Spinal cord (tissue), 10 donors: ENCODE data around the gene PHF20. TPM values are rescaled to one million over a fixed set of nuclear protein-coding genes. Genes with fewer than 3 reads are reported as not detected.
"Not testable (repeated sequence)": the region's sequence is repeated elsewhere in the genome, so short reads cannot be mapped to it uniquely, and the experiment has no call there.

Experiments used
- DNase-seq, 6 donors: peaks; one replicate each; pipeline versions ENCODE4 v3.0.0 to v3.0.0-alpha.2; 2013 to 2015; ENCODE audit warnings: low spot score in 6 of 6, low read depth in 4 of 6
- H3K27ac ChIP-seq: one replicate; pipeline ENCODE4 v1.5.1; 2013; ENCODE audit warnings: low read depth, low read length, control low read depth
- H3K27me3 ChIP-seq: one replicate; pipeline ENCODE4 v1.6.1; 2013; ENCODE audit warnings: low read length; ENCODE audit not compliant: control insufficient read depth, insufficient read depth
- H3K36me3 ChIP-seq: one replicate; pipeline ENCODE4 v1.6.1; 2013; ENCODE audit warnings: low read length; ENCODE audit not compliant: control insufficient read depth, insufficient read depth
- H3K4me1 ChIP-seq: one replicate; pipeline ENCODE4 v1.6.1; 2013; ENCODE audit warnings: low read length; ENCODE audit not compliant: control insufficient read depth, insufficient read depth
- H3K4me3 ChIP-seq: one replicate; pipeline ENCODE4 v1.5.1; 2013; ENCODE audit warnings: low read depth, low read length, control low read depth
- H3K9me3 ChIP-seq: one replicate; pipeline ENCODE4 v1.6.1; 2013; ENCODE audit warnings: low read length; ENCODE audit not compliant: control insufficient read depth, insufficient read depth
- WGBS: methylation state at CpG from one replicate; pipeline ENCODE4 v1.1.5; 2013; ENCODE audit warnings: missing lambda C conversion rate; ENCODE audit not compliant: insufficient coverage; 5-methylcytosine and 5-hydroxymethylcytosine counted together
- polyA plus RNA-seq, 2 donors: library from polyadenylated mRNA; unstranded; fragments of 120-200 nt; gene quantifications; one replicate each; pipeline ENCODE4 v1.2.1, GENCODE V29; 2013; ENCODE audit not compliant: insufficient read length in 2 of 2
- total RNA-seq, 2 donors: library from RNA; depleted of rRNA in 1 of 2; stranded (reverse); fragments of 120-200 nt in 1 of 2; fragments of >200 nt in 1 of 2; gene quantifications; one replicate each; pipeline versions ENCODE4 v1.2.3 to v1.2.4, GENCODE V29; 2013 to 2014
- donor health status: healthy.

The PHF20 gene
- total and polyA plus RNA-seq, 4 donors, result 31.0 to 38.7 (median 33.4) TPM

DNA sequence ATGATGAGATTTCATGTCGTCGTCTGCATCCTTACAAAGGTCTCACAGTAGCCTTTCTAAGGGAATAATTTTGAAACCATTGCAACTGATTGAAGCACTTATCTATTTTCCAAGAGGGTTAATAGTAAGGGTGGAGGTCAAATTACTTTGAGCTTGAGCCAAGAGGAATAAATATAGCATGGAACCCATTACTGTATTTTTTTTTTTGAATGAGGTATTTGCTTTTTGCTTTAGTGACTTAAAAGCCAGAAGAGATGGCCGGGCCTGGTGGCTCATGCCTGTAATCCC, 104.2 kb downstream of the PHF20 start:
- Histone ChIP-seq H3K27me3 (no peaks in the 10 kb centered on the region), H3K36me3 (no peaks in the 10 kb centered on the region), H3K27ac (no peak overlapping the region), H3K9me3 (no peaks in the 10 kb centered on the region), H3K4me3 (no peak overlapping the region), H3K4me1 (no peaks in the 10 kb centered on the region)
- no peak for DNase-seq
- WGBS, result no CpG with 5 or more reads among the region's 3 CpGs

DNA sequence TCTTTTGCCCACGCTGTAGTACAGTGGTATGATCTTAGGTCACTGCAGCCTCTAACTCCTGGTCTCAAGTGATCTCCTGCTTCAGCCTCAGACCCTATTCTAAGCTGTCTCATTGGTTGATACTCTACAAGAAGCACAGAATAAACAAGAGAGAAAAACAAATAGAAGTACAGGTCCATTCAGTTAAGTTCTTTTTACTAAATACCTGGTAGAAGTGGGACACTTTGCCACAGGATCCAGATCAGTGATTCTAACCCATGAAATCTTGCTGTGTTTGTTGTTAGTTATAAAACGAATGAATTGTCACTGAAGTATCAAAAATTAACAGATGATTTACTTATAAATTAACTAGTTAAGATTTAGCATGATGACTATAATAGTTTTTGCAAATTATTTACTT, 105.8 kb downstream of the PHF20 start:
- Histone ChIP-seq H3K9me3 (no peaks in the 10 kb centered on the region), H3K4me1 (no peaks in the 10 kb centered on the region), H3K27me3 (no peaks in the 10 kb centered on the region), H3K36me3 (no peaks in the 10 kb centered on the region), H3K4me3 (no peak overlapping the region), H3K27ac (no peak overlapping the region)
- DNase-seq, result no peak
- WGBS, result no CpG with 5 or more reads among the region's 2 CpGs

DNA sequence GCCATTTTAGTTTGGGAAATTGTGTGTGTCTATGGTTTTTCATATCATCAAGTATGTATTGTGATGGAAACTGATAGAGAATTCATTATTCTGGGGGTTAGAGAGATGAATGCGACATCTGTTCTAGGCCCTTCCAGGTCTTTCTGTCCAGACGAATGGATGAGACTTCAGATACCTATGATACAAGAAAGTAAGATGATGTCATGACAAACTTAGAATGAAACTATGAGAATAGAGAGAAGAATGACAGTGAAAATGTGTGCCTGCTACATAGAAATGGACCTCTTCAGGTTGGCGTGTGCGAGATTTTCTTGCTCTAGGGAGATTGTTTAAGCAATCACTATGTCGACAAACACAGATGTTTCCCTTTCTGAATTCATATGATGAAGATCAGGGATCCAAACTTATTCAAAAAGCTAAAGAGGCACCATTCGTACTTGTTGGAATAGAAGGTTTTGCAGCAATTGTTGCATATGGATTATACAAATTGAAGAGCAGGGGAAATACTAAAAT, 106.4 kb downstream of the PHF20 start:
- H3K36me3 ChIP-seq, result no peaks in the 10 kb centered on the region
- H3K9me3 ChIP-seq, result no peaks in the 10 kb centered on the region
- WGBS, result 70% methylated on average over 2 of the region's 6 CpGs
- H3K27ac ChIP-seq, result no peak overlapping the region
- H3K4me1 ChIP-seq, result no peaks in the 10 kb centered on the region
- no peaks in the 10 kb centered on the region for H3K27me3 ChIP-seq
- no peak overlapping the region for H3K4me3 ChIP-seq
- DNase-seq, result no peak

DNA sequence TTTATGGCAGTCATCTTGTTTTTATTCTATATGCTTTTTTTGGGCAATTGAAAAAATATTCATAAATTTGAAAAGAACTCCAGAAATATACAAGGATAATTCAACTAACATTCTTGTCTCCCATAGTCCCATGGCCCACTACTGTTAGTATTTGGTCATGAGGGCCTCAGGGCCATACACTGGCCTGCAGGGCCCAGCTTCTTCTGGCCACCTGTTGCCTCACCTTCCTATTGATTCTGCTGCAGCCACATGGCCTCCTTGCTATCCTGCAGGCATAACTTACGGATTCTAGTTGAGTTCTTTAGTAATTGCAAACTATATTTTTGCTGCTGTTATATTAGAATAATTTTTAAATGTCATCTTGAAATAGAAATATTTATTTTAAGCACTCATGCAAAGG, 109.9 kb downstream of the PHF20 start:
- H3K4me3 ChIP-seq, result no peak overlapping the region
- DNase-seq, result no peak
- H3K36me3 ChIP-seq, result no peaks in the 10 kb centered on the region
- no peaks in the 10 kb centered on the region for H3K27me3 ChIP-seq
- no peak overlapping the region for H3K27ac ChIP-seq
- no peaks in the 10 kb centered on the region for H3K4me1 ChIP-seq
- no peaks in the 10 kb centered on the region for H3K9me3 ChIP-seq
- WGBS, result no CpG with 5 or more reads among the region's 1 CpG

DNA sequence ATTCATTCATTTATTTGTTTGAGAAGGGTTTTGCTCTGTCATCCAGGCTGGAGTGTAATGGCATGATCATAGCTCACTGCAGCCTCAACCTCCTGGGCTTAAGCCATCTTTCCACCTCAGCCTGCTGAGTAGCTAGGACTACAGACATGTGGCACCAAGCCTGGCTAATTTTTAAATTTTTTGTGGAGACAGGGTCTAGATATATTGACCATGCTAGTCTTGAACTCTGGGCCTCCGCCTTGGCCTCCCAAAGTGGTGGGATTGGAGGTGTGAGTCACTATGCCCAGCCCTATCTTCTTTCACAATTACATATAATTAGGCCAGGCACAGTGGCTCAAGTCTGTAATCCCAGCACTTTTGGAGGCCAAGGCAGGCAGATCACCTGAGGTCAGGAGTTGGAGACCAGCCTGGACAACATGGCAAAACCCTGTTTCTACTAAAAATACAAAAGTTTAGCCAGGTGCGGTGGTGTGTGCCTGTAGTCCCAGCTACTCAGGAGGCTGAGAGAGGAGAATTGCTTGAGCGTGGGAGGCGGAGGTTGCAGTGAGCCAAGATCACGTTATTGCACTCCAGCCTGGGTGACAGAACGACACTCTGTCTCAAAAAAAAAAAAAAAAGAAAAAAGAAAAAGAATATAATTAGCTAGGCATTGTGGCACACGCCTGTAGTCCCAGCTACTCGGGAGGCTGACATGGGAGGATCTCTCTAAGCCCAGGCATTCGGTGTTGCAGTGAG, 110.8 kb downstream of the PHF20 start:
- not testable (repeated sequence) for DNase-seq, H3K4me3 ChIP-seq, H3K9me3 ChIP-seq, H3K36me3 ChIP-seq, H3K27ac ChIP-seq, H3K27me3 ChIP-seq, H3K4me1 ChIP-seq
- no CpG with 5 or more reads among the region's 9 CpGs for WGBS

DNA sequence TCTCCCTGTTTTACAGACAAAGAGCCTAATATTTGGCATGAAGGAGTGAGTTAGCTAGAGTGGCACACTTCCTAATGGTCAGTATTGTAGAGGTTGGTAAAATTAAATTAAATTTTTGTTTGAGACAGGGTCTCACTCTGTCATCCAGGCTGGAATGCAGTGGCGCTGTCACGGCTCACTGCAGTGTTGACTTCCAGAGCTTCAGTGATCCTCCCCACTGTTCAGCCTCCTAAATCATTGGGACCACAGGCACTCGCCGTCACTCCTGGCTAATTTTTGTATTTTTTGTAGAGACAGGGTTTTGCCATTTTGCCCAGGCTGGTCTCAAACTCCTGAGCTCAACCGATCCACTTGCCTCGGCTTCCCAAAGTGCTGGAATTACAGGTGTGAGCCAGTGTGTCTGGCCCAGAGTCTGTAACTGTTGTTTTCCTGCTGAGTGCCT, 111.5 kb downstream of the PHF20 start:
- no peaks in the 10 kb centered on the region for H3K27me3 ChIP-seq
- H3K36me3 ChIP-seq, result no peaks in the 10 kb centered on the region
- H3K4me1 ChIP-seq, result no peaks in the 10 kb centered on the region
- no peaks in the 10 kb centered on the region for H3K9me3 ChIP-seq
- H3K4me3 ChIP-seq, result no peak overlapping the region
- DNase-seq, result no peak
- 72% methylated on average over 4 of the region's 6 CpGs for WGBS
- H3K27ac ChIP-seq, result peak overlapping the region; percentile 13

DNA sequence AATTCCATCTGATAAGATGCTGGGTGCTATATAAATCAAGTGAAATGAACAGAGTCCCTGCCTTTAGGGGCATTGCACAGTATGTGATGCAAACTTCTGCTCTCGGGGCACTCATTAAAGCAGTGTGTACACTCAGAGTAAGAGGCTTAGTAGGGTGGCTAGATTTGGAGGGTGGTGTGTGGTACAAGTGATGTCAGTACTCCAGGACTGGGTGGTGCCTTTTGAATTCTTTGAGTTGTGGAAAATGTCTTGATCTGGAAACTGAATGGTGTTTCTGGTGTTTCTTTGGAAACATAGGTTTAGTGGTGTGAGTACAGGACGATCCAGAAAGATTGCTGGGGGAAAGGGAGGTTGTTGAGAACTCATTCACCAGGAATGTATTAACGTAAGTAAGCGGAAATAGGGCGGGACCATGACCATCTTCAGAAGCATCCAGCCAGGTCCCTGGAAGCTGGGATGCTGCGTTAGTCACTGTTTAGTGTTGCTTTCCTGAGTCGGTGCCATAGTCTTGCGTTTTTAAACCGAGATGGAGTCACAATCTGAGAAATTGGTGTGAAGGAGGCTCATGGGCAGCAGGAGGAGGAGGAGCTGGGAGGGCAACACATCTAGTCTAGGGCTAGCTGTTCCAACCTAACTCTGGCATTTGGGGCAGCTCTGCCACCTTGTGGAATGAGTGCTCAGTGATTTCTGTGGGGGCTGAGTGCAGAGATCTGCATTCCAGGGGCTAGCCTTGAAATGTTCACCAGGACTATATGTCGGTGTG, 112.1 kb downstream of the PHF20 start:
- Histone ChIP-seq H3K27ac (peak overlapping the region; percentile 13), H3K4me1 (no peaks in the 10 kb centered on the region), H3K4me3 (no peak overlapping the region), H3K27me3 (no peaks in the 10 kb centered on the region), H3K9me3 (no peaks in the 10 kb centered on the region), H3K36me3 (no peaks in the 10 kb centered on the region)
- peak; percentile 24 to 87 (median 46) for DNase-seq
- WGBS, result 79% methylated on average over 9 of the region's 10 CpGs

DNA sequence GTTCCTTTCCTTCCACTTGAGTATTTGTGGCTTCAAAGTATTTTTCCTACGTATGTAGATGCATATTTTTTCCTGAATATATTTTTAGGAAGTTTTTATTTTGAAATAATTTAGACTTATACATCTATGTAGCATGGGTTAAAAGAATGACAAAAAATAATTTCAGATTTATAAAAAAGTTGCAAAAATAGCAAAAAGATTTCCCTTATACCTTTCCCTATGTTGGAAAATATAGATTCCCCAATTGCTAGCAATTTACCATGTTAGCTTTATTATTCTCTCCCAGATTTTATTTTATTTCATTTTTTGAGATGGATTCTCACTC, 112.7 kb downstream of the PHF20 start:
- H3K9me3 ChIP-seq, result no peaks in the 10 kb centered on the region
- H3K27ac ChIP-seq, result no peak overlapping the region
- H3K4me1 ChIP-seq, result no peaks in the 10 kb centered on the region
- H3K36me3 ChIP-seq, result no peaks in the 10 kb centered on the region
- no peak overlapping the region for H3K4me3 ChIP-seq
- no peak for DNase-seq
- H3K27me3 ChIP-seq, result no peaks in the 10 kb centered on the region
- no CpG with 5 or more reads among the region's 1 CpG for WGBS

DNA sequence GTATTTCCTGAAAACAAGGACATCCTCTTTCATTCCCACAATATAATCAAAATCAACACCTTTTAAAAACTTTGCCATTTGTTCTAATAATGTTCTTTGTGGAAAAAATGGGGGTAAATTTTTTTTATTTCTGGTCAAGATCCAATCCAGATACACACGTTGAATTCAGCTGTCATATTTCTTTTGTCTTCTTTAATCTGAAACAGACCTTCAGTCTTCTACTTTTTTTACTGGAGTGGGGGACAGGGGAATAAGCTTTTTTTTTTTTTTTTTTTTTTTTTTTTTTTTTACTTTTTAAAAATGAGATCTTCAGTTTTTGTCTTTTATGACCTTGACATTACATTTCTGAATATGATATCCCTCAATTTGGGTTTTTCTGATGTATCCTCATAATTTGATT, 113.4 kb downstream of the PHF20 start:
- Histone ChIP-seq H3K36me3 (no peaks in the 10 kb centered on the region), H3K27me3 (no peaks in the 10 kb centered on the region), H3K4me3 (no peak overlapping the region), H3K27ac (no peak overlapping the region), H3K9me3 (no peaks in the 10 kb centered on the region), H3K4me1 (no peaks in the 10 kb centered on the region)
- DNase-seq, result no peak
- WGBS, result no CpG with 5 or more reads among the region's 1 CpG

DNA sequence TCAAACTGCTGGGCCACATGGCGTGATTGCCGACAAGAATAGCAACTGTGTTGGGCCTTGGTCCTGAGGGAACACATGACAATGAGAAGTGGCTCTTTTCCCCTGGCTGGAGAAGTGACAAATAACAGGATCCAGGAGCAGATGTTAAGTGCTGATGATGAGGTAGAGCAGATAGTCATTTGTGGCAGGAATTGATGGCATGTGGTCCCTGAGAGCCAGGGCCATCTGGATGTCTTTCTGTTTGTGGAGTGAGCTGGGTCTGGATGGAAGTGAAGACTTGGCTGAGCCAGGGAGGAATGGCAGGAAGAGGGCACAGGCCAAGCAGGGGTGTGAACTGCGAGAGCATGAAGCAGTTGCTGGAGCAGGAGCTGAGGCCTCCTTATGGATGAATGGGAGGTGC, 114.7 kb downstream of the PHF20 start:
- H3K27ac ChIP-seq, result no peak overlapping the region
- 79% methylated on average over 3 of the region's 3 CpGs for WGBS

More for the DNA sequence above, 114.7 kb downstream of the PHF20 start:
- H3K27me3 ChIP-seq, result no peaks in the 10 kb centered on the region
- no peaks in the 10 kb centered on the region for H3K4me1 ChIP-seq
- H3K4me3 ChIP-seq, result no peak overlapping the region
- DNase-seq, result peak in 2 of 6 donors; percentile 41 to 60
- H3K36me3 ChIP-seq, result no peaks in the 10 kb centered on the region
- H3K9me3 ChIP-seq, result no peaks in the 10 kb centered on the region
